GM12891 (cell line): ENCODE measurements around the gene ASB9.

ENCODE experiments used
- DNase-seq: peaks from one replicate; pipeline ENCODE4 v3.0.0; 2011; ENCODE audit warnings: low spot score; ENCODE audit not compliant: insufficient read length
- FAIRE-seq: peaks from 2 replicates; lab custom pipeline; 2011; peaks lifted over from hg19 to GRCh38; lab: Jason Lieb, UNC
- PAX5 ChIP-seq: IDR thresholded peaks from 2 replicates; pipeline ENCODE4 v1.6.1; 2011; ENCODE audit warnings: low read length, moderate library complexity, mild to moderate bottlenecking; ENCODE audit not compliant: insufficient read depth, severe bottlenecking
- POLR2A ChIP-seq: IDR thresholded peaks from 2 replicates; pipeline ENCODE4 v1.6.1; 2011; ENCODE audit warnings: low read depth, low read length, control low read depth
- POLR2AphosphoS5 ChIP-seq: IDR thresholded peaks from 2 replicates; pipeline ENCODE4 v1.6.1; 2011; ENCODE audit warnings: low read depth, low read length, control low read depth
- POU2F2 ChIP-seq: IDR thresholded peaks from 2 replicates; pipeline ENCODE4 v1.6.1; 2011; ENCODE audit warnings: low read depth, mild to moderate bottlenecking, control low read depth, low read length, moderate library complexity
- SPI1 ChIP-seq: IDR thresholded peaks from 2 replicates; pipeline ENCODE4 v1.6.1; 2011; ENCODE audit warnings: low read depth, low read length, control low read depth
- TAF1 ChIP-seq: IDR thresholded peaks from 2 replicates; pipeline ENCODE4 v1.6.1; 2011; ENCODE audit warnings: low read depth, low read length, control low read depth

Gene ASB9

DNA sequence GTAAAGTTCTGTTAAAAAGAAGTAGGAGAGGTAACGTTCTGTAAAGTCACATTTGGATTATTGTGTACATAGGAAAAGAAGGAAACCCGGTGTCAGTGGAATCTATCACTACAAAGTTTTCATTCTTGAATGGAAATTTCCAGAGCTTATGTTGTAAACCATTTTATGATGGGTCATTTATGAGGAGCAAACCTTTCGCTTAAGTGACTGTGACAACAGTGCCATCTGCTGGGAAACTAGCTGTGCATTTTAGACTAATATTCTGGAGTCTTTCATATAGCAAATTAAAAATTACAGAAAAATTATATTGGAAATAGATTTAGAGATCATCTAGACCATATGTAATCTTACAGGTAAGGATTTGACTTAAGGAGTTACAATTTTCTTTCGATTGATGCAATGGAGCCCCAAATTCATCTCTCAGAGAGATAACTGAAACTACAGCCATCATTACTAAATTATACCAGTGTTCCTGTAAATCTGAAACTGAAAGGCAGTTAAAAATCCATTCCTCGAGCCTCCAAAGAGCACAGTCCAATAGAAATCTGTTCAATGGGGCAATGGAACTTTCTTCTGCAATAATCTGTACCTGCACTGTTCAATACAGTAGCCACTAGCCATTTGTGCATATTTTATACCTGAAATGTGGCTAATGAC is 26.9 kb downstream of the ASB9 start:
- peak; percentile 9 for DNase-seq
- no peak for FAIRE-seq
- TF ChIP-seq POLR2AphosphoS5: no peak
- no peak for TF ChIP-seq PAX5
- no peak for TF ChIP-seq TAF1

GRCh38 chrX:15241301-15241700 is 28.6 kb downstream of the ASB9 start:
- FAIRE-seq (no peak), DNase-seq (no peak)
- TF ChIP-seq SPI1 (no peak), POU2F2 (no peak), POLR2AphosphoS5 (no peak), POLR2A (no peak), TAF1 (no peak), PAX5 (no peak)

- FAIRE-seq (no peak), DNase-seq (no peak)
- TF ChIP-seq POLR2AphosphoS5 (no peak), POU2F2 (no peak), TAF1 (no peak), POLR2A (no peak), PAX5 (no peak), SPI1 (no peak)
Measured at GRCh38 chrX:15240414-15240813, 29.5 kb downstream of the ASB9 start.

DNA sequence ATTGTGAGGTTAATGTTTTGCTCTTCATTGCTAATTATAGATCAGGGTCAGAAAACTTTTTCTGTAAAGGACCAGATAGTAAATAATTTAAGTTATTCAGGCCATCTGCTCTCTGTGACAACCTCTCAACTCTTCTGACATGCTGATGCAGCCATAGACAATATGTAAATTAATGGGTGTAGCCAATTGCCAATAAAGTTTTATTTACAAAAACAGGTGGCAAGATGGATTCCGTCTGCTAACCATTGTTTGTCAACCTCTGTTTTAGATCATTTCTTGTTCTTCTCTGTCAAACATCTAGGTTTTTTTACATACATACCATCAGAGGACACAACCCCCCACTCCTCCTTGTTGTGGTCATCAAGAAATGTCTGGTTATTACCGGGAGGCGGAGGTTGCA is 33.7 kb downstream of the ASB9 start:
- DNase-seq (no peak), FAIRE-seq (no peak)
- TF ChIP-seq POU2F2: no peak
- no peak for TF ChIP-seq SPI1
- TF ChIP-seq TAF1: no peak
- TF ChIP-seq POLR2AphosphoS5: no peak
- no peak for TF ChIP-seq PAX5
- TF ChIP-seq POLR2A: no peak

DNA sequence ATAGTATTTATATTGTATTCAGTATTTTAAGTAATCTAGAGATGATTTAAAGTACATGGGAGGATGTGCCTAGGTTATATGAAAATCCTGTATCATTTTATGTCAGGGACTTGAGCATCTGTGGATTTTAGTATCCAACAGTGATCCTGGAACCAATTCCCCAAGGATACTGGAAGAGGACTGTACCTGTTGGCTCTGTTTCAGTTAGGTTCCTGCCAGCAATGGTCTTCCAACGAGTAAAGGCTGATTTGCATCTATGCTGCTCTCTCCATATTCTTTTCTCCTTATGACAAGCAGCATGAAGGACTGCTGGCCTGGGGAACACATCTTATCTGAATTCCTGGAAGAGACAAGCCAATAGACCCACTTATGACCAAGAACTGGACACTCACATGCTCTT is 34.9 kb downstream of the ASB9 start:
- FAIRE-seq (no peak), DNase-seq (no peak)
- TF ChIP-seq SPI1: no peak
- TF ChIP-seq PAX5: no peak
- no peak for TF ChIP-seq POLR2A
- TF ChIP-seq TAF1: no peak
- TF ChIP-seq POU2F2: no peak
- no peak for TF ChIP-seq POLR2AphosphoS5

GRCh38 chrX:15233416-15234015 is 36.4 kb downstream of the ASB9 start:
- TF ChIP-seq POU2F2 (no peak), SPI1 (no peak), PAX5 (no peak), TAF1 (no peak)
- no peak for FAIRE-seq

DNA sequence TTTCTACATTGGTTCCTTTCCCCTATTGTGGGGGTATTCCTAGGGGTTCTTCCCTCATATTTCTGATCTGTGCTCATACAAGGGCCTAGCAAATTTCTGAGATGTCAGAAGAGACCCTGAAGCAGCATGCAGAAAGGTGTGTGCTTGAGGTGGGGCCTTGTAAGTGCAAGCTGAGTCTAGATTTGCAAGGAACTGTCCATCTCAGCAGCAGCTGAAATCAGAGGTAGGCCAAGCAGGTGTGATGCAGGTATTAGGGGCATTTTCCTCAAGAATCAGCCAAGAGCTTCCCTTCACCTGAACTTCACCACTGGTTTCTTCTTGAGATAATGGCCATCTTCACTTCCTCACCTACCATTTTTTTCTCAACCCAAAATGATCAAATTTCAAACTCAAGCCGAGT is 45.1 kb downstream of the ASB9 start:
- DNase-seq (no peak), FAIRE-seq (no peak)
- no peak for TF ChIP-seq POU2F2
- no peak for TF ChIP-seq PAX5
- no peak for TF ChIP-seq SPI1
- no peak for TF ChIP-seq POLR2AphosphoS5
- TF ChIP-seq TAF1: no peak
- TF ChIP-seq POLR2A: no peak

More at GRCh38 chrX:15233416-15234015, 36.4 kb downstream of the ASB9 start:
- no peak for DNase-seq

- FAIRE-seq (no peak), DNase-seq (no peak)
- TF ChIP-seq TAF1 (no peak), PAX5 (no peak), POU2F2 (no peak), POLR2A (no peak), SPI1 (no peak), POLR2AphosphoS5 (no peak)
Measured at GRCh38 chrX:15221321-15221720, 48.6 kb downstream of the ASB9 start.

GRCh38 chrX:15217161-15217560 is 52.7 kb downstream of the ASB9 start:
- TF ChIP-seq POLR2AphosphoS5: no peak
- no peak for TF ChIP-seq POLR2A
- no peak for TF ChIP-seq TAF1
- no peak for TF ChIP-seq PAX5
- TF ChIP-seq POU2F2: no peak
- no peak for TF ChIP-seq SPI1
- FAIRE-seq (no peak), DNase-seq (no peak)

DNA sequence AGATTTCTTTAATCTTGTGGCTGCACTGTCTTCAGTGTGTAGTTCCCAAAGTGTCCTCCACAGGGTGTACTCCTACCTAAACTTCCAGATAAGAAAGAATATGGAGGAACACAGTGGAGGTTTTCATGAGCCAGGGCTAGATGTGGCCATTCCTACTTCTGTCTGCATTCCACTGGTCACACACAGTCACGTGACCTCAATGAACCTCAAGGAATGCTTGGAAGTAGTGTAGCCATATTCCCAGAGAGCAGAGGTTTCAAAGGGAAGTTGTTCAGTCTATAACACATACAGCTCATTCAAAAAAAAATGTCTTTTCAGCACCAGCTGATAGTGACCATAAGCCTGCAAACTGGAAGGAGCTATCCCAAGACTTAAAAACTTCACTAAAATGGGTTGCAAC is 53.6 kb downstream of the ASB9 start:
- no peak for TF ChIP-seq POU2F2
- TF ChIP-seq PAX5: no peak
- no peak for FAIRE-seq

More for the DNA sequence above, 53.6 kb downstream of the ASB9 start:
- DNase-seq: no peak
